A673 (cell line): ENCODE measurements around the gene TRERF1. TPM values are rescaled to one million over a fixed set of nuclear protein-coding genes. Genes with fewer than 3 reads are reported as not detected.
A peak's percentile ranks its signal among the peaks of the same experiment; 100 is the strongest.

Experiments used
- BruUV-seq: library from RNA; stranded (reverse); fragments of 400-500 nt; replicated peaks from 2 replicates; lab custom pipeline; 2021; lab: Mats Ljungman, UMichigan
- CTCF ChIA-PET: fragments of 300-600 bp; sonication (Branson Sonifier 250); formaldehyde crosslinking; loops from one replicate; lab custom pipeline; 2022; ENCODE audit warnings: antibody characterized with exemption; lab: Charles Lee
- POLR2A ChIA-PET: fragments of 300-600 bp; sonication (Branson Sonifier 250); formaldehyde crosslinking; loops from one replicate; lab custom pipeline; 2022; ENCODE audit warnings: antibody characterized with exemption; ENCODE audit not compliant: low non-redundant PET; lab: Charles Lee
- DNase-seq: peaks from one replicate; pipeline ENCODE4 v3.0.0-alpha.2; 2015; ENCODE audit warnings: low spot score
- H3K27ac ChIP-seq: fragments of 200-600 bp; sonication (generic); 2 replicates; pipeline ENCODE4 v1.5.1; 2016; ENCODE audit warnings: mixed run types, low read depth, mild to moderate bottlenecking, mixed read lengths, antibody characterized with exemption, low read length; ENCODE audit not compliant: poor library complexity, severe bottlenecking
- H3K27me3 ChIP-seq: fragments of 200-600 bp; sonication (generic); replicated peaks from 2 replicates; pipeline ENCODE4 v1.6.1; 2017; ENCODE audit warnings: mixed run types, low read depth, mild to moderate bottlenecking, mixed read lengths, antibody characterized with exemption, low read length; ENCODE audit not compliant: insufficient read depth, poor library complexity
- H3K36me3 ChIP-seq: fragments of 200-600 bp; sonication (generic); 2 replicates; pipeline ENCODE4 v1.6.1; 2016; ENCODE audit warnings: mixed run types, mild to moderate bottlenecking, mixed read lengths, antibody characterized with exemption, low read length; ENCODE audit not compliant: insufficient read depth, poor library complexity, severe bottlenecking
- H3K4me1 ChIP-seq: fragments of 200-600 bp; sonication (generic); 2 replicates; pipeline ENCODE4 v1.6.1; 2017; ENCODE audit warnings: mixed run types, mild to moderate bottlenecking, mixed read lengths, antibody characterized with exemption, low read length; ENCODE audit not compliant: insufficient read depth, poor library complexity, severe bottlenecking
- H3K4me3 ChIP-seq: fragments of 200-600 bp; sonication (generic); 2 replicates; pipeline ENCODE4 v1.5.1; 2016; ENCODE audit warnings: low read depth, mixed run types, mild to moderate bottlenecking, mixed read lengths, low read length; ENCODE audit not compliant: poor library complexity, severe bottlenecking
- H3K9me3 ChIP-seq: fragments of 200-600 bp; sonication (generic); 2 replicates; pipeline ENCODE4 v1.6.1; 2016; ENCODE audit warnings: mixed run types, low read depth, mild to moderate bottlenecking, mixed read lengths, antibody characterized with exemption, low read length; ENCODE audit not compliant: poor library complexity, severe bottlenecking
- EZH2 ChIP-seq: fragments of 200-600 bp; sonication (generic); IDR thresholded peaks from 2 replicates; pipeline ENCODE4 v1.6.1; 2017; ENCODE audit warnings: borderline replicate concordance, low read depth, mild to moderate bottlenecking, mixed read lengths, antibody characterized with exemption, low read length; ENCODE audit not compliant: poor library complexity, severe bottlenecking
- intact Hi-C: fragments of 100-400 bp; cut with micrococcal nuclease; formaldehyde crosslinking; loops from one replicate; pipeline ENCODE4 v1.10.0; 2022; ENCODE audit not compliant: unreplicated experiment
- total RNA-seq: library from RNA; stranded (reverse); gene quantifications from 2 replicates; pipeline ENCODE4 v1.2.3, GENCODE V29; 2021
- TF ChIP-seq, protein P1 (sequence below): fragments of 300-800, 200-600 bp; sonication (generic); conservative IDR thresholded peaks from 2 replicates; pipeline ENCODE4 v1.5.1; 2017; ENCODE audit warnings: low read depth, mild to moderate bottlenecking, antibody characterized with exemption, low read length, moderate library complexity, mixed read lengths

TRERF1 gene
- total RNA-seq, 1 experiment from 2014 or later: 9.5 TPM

GRCh38 chr6:42409581-42409980 lies 42.1 kb downstream of the TRERF1 start:
- no peak overlapping the region for H3K27ac ChIP-seq
- intact Hi-C loops: no loop called here
- no peaks in the 10 kb centered on the region for H3K9me3 ChIP-seq
- no peaks in the 10 kb centered on the region for H3K4me1 ChIP-seq
- TF ChIP-seq, protein P1, sequence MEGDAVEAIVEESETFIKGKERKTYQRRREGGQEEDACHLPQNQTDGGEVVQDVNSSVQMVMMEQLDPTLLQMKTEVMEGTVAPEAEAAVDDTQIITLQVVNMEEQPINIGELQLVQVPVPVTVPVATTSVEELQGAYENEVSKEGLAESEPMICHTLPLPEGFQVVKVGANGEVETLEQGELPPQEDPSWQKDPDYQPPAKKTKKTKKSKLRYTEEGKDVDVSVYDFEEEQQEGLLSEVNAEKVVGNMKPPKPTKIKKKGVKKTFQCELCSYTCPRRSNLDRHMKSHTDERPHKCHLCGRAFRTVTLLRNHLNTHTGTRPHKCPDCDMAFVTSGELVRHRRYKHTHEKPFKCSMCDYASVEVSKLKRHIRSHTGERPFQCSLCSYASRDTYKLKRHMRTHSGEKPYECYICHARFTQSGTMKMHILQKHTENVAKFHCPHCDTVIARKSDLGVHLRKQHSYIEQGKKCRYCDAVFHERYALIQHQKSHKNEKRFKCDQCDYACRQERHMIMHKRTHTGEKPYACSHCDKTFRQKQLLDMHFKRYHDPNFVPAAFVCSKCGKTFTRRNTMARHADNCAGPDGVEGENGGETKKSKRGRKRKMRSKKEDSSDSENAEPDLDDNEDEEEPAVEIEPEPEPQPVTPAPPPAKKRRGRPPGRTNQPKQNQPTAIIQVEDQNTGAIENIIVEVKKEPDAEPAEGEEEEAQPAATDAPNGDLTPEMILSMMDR: no peak
- TF ChIP-seq EZH2: no peak
- ChIA-PET POLR2A (no interaction called here), CTCF (no interaction called here)
- no peaks in the 10 kb centered on the region for H3K36me3 ChIP-seq
- H3K4me3 ChIP-seq: no peak overlapping the region
- no peaks in the 10 kb centered on the region for H3K27me3 ChIP-seq
- no TSS peak for BruUV-seq
- DNase-seq: no peak

DNA sequence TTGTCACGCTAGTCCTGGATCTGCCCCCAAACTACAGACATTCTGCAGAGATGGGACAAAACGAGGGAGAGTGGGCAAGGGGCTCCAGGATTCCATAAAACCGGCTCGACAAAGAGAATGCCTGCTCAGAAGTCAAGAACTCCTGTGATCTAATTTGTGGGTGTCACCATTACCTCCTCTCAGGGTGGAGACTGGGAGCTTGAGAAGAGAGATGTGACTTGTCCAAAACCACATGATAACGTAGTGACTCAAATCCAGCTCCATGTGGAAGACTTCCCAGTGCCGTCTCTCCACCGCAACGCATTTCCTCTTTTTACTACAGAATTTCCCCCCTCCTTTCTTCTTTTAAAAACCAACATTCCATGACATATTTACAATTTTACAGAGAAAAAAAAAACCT lies 44.3 kb downstream of the TRERF1 start:
- Histone ChIP-seq H3K27me3 (no peaks in the 10 kb centered on the region), H3K9me3 (no peaks in the 10 kb centered on the region), H3K36me3 (no peaks in the 10 kb centered on the region), H3K27ac (no peak overlapping the region), H3K4me3 (no peak overlapping the region), H3K4me1 (no peaks in the 10 kb centered on the region)
- TF ChIP-seq EZH2: no peak
- TF ChIP-seq, protein P1: no peak
- ChIA-PET POLR2A (no interaction called here), CTCF (interaction anchor here (0.7 kb wide), 1 partner anchor 9 kb away, joined by 3 read pairs; no protein-coding TSS in a partner anchor)
- DNase-seq: no peak
- intact Hi-C loops: no loop called here
- no TSS peak for BruUV-seq

DNA sequence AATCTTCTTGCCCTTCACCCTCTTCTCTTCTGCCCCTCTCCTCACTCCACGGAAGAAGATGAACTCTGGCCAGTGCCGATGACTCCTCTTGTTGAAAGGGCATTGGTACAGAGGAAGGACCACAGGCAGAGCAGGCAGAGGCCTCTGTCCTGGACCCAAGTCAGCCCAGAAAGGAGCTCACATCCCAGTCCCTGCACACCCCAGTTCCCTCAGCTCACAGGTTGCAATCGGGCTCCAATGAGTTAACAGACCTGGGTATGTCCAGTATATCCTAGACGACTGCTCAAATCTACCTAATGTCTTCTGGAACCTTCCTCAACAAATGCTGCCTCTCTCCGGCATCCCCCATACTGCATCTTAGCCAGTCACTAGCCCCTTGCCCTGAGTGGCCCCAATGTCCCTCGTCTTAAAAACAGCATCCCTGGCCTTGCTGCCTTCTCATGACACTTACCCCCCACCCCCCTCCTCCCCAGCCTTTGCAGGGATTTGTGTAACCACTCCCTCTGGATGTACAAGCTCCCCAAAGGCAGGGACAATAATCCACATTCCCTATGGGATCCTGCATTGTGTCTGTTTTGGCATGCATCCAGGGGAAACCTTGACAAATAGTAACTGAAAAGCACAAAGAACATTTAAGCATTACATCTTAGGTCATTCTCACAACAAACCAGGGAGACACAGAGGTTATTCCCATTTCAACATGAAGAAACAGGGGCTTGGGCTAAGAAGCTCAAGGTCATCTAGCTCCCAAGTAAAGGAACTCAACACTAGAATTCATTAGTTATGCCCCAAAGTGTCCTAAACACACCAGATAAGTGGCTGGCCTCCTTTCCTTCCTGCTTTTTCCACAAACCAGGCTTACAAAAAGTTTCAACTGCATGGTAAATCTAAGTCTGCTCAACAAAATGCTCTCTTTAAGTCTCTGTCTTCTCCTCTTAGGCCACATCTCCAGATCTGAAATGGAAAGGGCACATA lies 45.1 kb downstream of the TRERF1 start:
- Histone ChIP-seq H3K27me3 (no peaks in the 10 kb centered on the region), H3K4me1 (no peaks in the 10 kb centered on the region), H3K4me3 (no peak overlapping the region), H3K36me3 (no peaks in the 10 kb centered on the region), H3K9me3 (no peaks in the 10 kb centered on the region), H3K27ac (no peak overlapping the region)
- DNase-seq: peak; percentile 37
- intact Hi-C loops: no loop called here
- BruUV-seq: no TSS peak
- POLR2A ChIA-PET: no interaction called here
- TF ChIP-seq, protein P1: no peak
- TF ChIP-seq EZH2: no peak
- CTCF ChIA-PET: interaction anchor here (0.6 to 0.7 kb wide), 2 partner anchors 10 to 144 kb away, joined by 3 to 5 read pairs; no protein-coding TSS in a partner anchor
